H1 (cell line): ENCODE measurements around the gene CRADD. TPM values are rescaled to one million over a fixed set of nuclear protein-coding genes. Genes with fewer than 3 reads are reported as not detected.

ENCODE experiments used
- CTCF ChIA-PET: fragments of 300-600 bp; sonication (Branson Sonifier 250); formaldehyde crosslinking; loops from one replicate; lab custom pipeline; 2021; ENCODE audit not compliant: partially characterized antibody; lab: Charles Lee
- POLR2A ChIA-PET: fragments of 300-600 bp; sonication (Branson Sonifier 250); formaldehyde crosslinking; loops from one replicate; lab custom pipeline; 2021; ENCODE audit warnings: inconsistent platforms; ENCODE audit not compliant: partially characterized antibody; lab: Charles Lee
- DNase-seq, 2 experiments: peaks; one replicate each; pipeline versions ENCODE4 v3.0.0 to v3.0.0-alpha.2; 2010 to 2022; ENCODE audit warnings: low spot score in 2 of 2, low read depth in 1 of 2, mixed read lengths in 1 of 2
- FAIRE-seq: peaks from 2 replicates; lab custom pipeline; 2011; peaks lifted over from hg19 to GRCh38; lab: Jason Lieb, UNC
- H2AFZ ChIP-seq: 2 replicates; pipeline ENCODE4 v1.8.1; 2012; ENCODE audit warnings: low read length, inconsistent platforms
- H2AK5ac ChIP-seq: 2 replicates; pipeline ENCODE4 v1.6.1; 2013; ENCODE audit warnings: low read depth, low read length
- H2BK120ac ChIP-seq: replicated peaks from 2 replicates; pipeline ENCODE3; 2013; ENCODE audit warnings: low read depth, low read length, inconsistent platforms
- H2BK12ac ChIP-seq: 2 replicates; pipeline ENCODE4 v1.6.1; 2013; ENCODE audit warnings: low read depth, low read length
- H2BK15ac ChIP-seq: 2 replicates; pipeline ENCODE4 v1.6.1; 2013; ENCODE audit warnings: low read length
- H2BK20ac ChIP-seq: 2 replicates; pipeline ENCODE4 v1.6.1; 2013; ENCODE audit warnings: low read length
- H2BK5ac ChIP-seq: 2 replicates; pipeline ENCODE4 v1.6.1; 2013; ENCODE audit warnings: low read depth, low read length
- H3K14ac ChIP-seq: 2 replicates; pipeline ENCODE4 v1.6.1; 2013; ENCODE audit warnings: inconsistent platforms; ENCODE audit not compliant: insufficient read length
- H3K18ac ChIP-seq: 2 replicates; pipeline ENCODE4 v1.6.1; 2013; ENCODE audit warnings: low read length; ENCODE audit errors: extremely low read depth
- H3K23ac ChIP-seq: 2 replicates; pipeline ENCODE4 v1.6.1; 2013; ENCODE audit warnings: inconsistent platforms; ENCODE audit not compliant: insufficient read length
- H3K23me2 ChIP-seq: 2 replicates; pipeline ENCODE4 v1.6.1; 2013; ENCODE audit warnings: low read depth, low read length
- H3K27ac ChIP-seq: 2 replicates; pipeline ENCODE4 v1.6.1; 2011; ENCODE audit warnings: low read depth, low read length, inconsistent platforms
- H3K27me3 ChIP-seq, 4 experiments: replicated peaks in 1 of 4; 1 replicate in 1 of 4; 2 replicates in 3 of 4; pipeline versions ENCODE4 v1.6.1 to v1.8.1; 2011 to 2013; ENCODE audit warnings: low read length in 3 of 4, mild to moderate bottlenecking in 3 of 4, inconsistent platforms in 2 of 4, mixed read lengths in 2 of 4, moderate library complexity in 1 of 4; ENCODE audit not compliant: control insufficient read depth in 3 of 4, insufficient read depth in 3 of 4; ENCODE audit errors: extremely low read depth in 1 of 4
- H3K36me3 ChIP-seq, 4 experiments: 2 replicates each; pipeline versions ENCODE4 v1.6.1 to v1.8.1; 2011 to 2013; ENCODE audit warnings: mild to moderate bottlenecking in 4 of 4, low read length in 3 of 4, moderate library complexity in 2 of 4, control low read depth in 1 of 4, inconsistent platforms in 1 of 4; ENCODE audit not compliant: insufficient read depth in 4 of 4, control insufficient read depth in 2 of 4
- H3K4ac ChIP-seq: replicated peaks from 2 replicates; pipeline ENCODE3; 2013; ENCODE audit warnings: low read length, low read depth, mixed read lengths, inconsistent platforms; ENCODE audit not compliant: insufficient read length
- H3K4me1 ChIP-seq, 4 experiments: replicated peaks in 1 of 4; 1 replicate in 1 of 4; 2 replicates in 3 of 4; pipeline versions ENCODE4 v1.6.1 to v1.8.1; 2011 to 2013; ENCODE audit warnings: low read length in 3 of 4, inconsistent platforms in 2 of 4, mixed read lengths in 1 of 4; ENCODE audit not compliant: insufficient read depth in 4 of 4, control insufficient read depth in 3 of 4
- H3K4me2 ChIP-seq, 2 experiments: 2 replicates each; pipeline versions ENCODE4 v1.6.1 to v1.8.1; 2011 to 2013; ENCODE audit warnings: low read depth in 2 of 2, low read length in 2 of 2, control low read depth in 1 of 2, inconsistent platforms in 1 of 2, mild to moderate bottlenecking in 1 of 2; ENCODE audit not compliant: insufficient read depth in 1 of 2
- H3K4me3 ChIP-seq, 4 experiments: fragments of 200-600, 300-600 bp in 1 of 4; sonication (generic), shearing (Covaris generic), sonication (Bioruptor Twin) in 1 of 4; 2 replicates each; pipeline versions ENCODE4 v1.5.1 to v1.8.1; 2011 to 2016; ENCODE audit warnings: low read length in 4 of 4, low read depth in 3 of 4, control low read depth in 2 of 4, inconsistent platforms in 2 of 4, mild to moderate bottlenecking in 2 of 4, mixed read lengths in 1 of 4, moderate library complexity in 1 of 4; ENCODE audit not compliant: insufficient read depth in 2 of 4; ENCODE audit errors: extremely low read depth in 1 of 4
- H3K56ac ChIP-seq: replicated peaks from 2 replicates; pipeline ENCODE3; 2013; ENCODE audit warnings: low read depth, mild to moderate bottlenecking, mixed read lengths, low read length, inconsistent platforms; ENCODE audit not compliant: insufficient read length
- H3K79me1 ChIP-seq: 2 replicates; pipeline ENCODE4 v1.6.1; 2013; ENCODE audit warnings: low read depth, low read length, control low read depth
- H3K79me2 ChIP-seq, 2 experiments: 2 replicates each; pipeline versions ENCODE4 v1.6.1 to v1.8.1; 2012 to 2013; ENCODE audit warnings: low read length in 2 of 2, mild to moderate bottlenecking in 2 of 2, inconsistent platforms in 1 of 2; ENCODE audit not compliant: insufficient read depth in 2 of 2, control insufficient read depth in 1 of 2
- H3K9ac ChIP-seq, 4 experiments: replicated peaks in 1 of 4; 1 replicate in 1 of 4; 2 replicates in 3 of 4; pipeline versions ENCODE4 v1.6.1 to v1.8.1; 2011 to 2013; ENCODE audit warnings: low read depth in 3 of 4, low read length in 3 of 4, control low read depth in 2 of 4, mild to moderate bottlenecking in 2 of 4, moderate library complexity in 2 of 4, inconsistent platforms in 1 of 4; ENCODE audit errors: extremely low read depth in 1 of 4
- H3K9me3 ChIP-seq, 2 experiments: 2 replicates each; pipeline versions ENCODE4 v1.6.1 to v1.8.1; 2012 to 2013; ENCODE audit warnings: mild to moderate bottlenecking in 2 of 2, moderate library complexity in 2 of 2, control low read depth in 1 of 2, inconsistent platforms in 1 of 2, low read depth in 1 of 2, low read length in 1 of 2, mixed read lengths in 1 of 2; ENCODE audit not compliant: insufficient read depth in 2 of 2
- H4K20me1 ChIP-seq, 2 experiments: replicated peaks in 1 of 2; 2 replicates each; pipeline versions ENCODE3 to v1.8.1; 2011 to 2013; ENCODE audit warnings: inconsistent platforms in 2 of 2, low read length in 2 of 2, mild to moderate bottlenecking in 1 of 2; ENCODE audit not compliant: insufficient read depth in 2 of 2, control insufficient read depth in 1 of 2
- H4K5ac ChIP-seq: 2 replicates; pipeline ENCODE4 v1.6.1; 2013; ENCODE audit warnings: low read length, low read depth, mixed read lengths, inconsistent platforms; ENCODE audit not compliant: insufficient read length
- H4K8ac ChIP-seq: 2 replicates; pipeline ENCODE4 v1.8.0; 2013; ENCODE audit warnings: mild to moderate bottlenecking, moderate library complexity, low read length, inconsistent platforms; ENCODE audit not compliant: insufficient read depth; ENCODE audit errors: extremely low read depth
- H4K91ac ChIP-seq: replicated peaks from 2 replicates; pipeline ENCODE3; 2013; ENCODE audit warnings: low read length, mixed read lengths, inconsistent platforms; ENCODE audit not compliant: insufficient read length
- BRCA1 ChIP-seq: IDR thresholded peaks from 2 replicates; pipeline ENCODE4 v1.6.1; 2012; ENCODE audit warnings: low read depth, low read length, improper control_type of control experiment
- CBX8 ChIP-seq: fragments of 300-800, 300-1000 bp; sonication (generic); IDR thresholded peaks from 2 replicates; pipeline ENCODE4 v1.7.1; 2016; ENCODE audit warnings: low read depth, low read length, borderline replicate concordance
- CEBPB ChIP-seq: IDR thresholded peaks from 2 replicates; pipeline ENCODE4 v1.6.1; 2012; ENCODE audit warnings: low read depth, low read length
- CHD1 ChIP-seq: IDR thresholded peaks from 2 replicates; pipeline ENCODE4 v1.6.1; 2012; ENCODE audit warnings: low read depth, low read length, improper control_type of control experiment
- EZH2 ChIP-seq: fragments of 200-600 bp; sonication (generic); IDR thresholded peaks from 2 replicates; pipeline ENCODE4 v1.7.1; 2012; ENCODE audit warnings: low read depth, mild to moderate bottlenecking, moderate library complexity, low read length, inconsistent platforms; ENCODE audit not compliant: severe bottlenecking
- RBBP5 ChIP-seq: IDR thresholded peaks from 2 replicates; pipeline ENCODE4 v1.7.1; 2012; ENCODE audit warnings: low read depth, mild to moderate bottlenecking, inconsistent platforms, low read length, moderate library complexity, borderline replicate concordance
- RNF2 ChIP-seq: fragments of 200-900, 300-1000 bp; sonication (generic); IDR thresholded peaks from 2 replicates; pipeline ENCODE4 v1.7.1; 2016; ENCODE audit warnings: borderline replicate concordance, low read depth, mild to moderate bottlenecking, antibody characterized with exemption, low read length; ENCODE audit not compliant: poor library complexity, severe bottlenecking; ENCODE audit errors: missing control alignments
- SP4 ChIP-seq: IDR thresholded peaks from 2 replicates; pipeline ENCODE4 v1.6.1; 2012; ENCODE audit warnings: low read length, inconsistent platforms
- SRF ChIP-seq: IDR thresholded peaks from 2 replicates; pipeline ENCODE4 v1.6.1; 2011; ENCODE audit warnings: mild to moderate bottlenecking, low read depth, low read length, moderate library complexity
- TAF1 ChIP-seq: IDR thresholded peaks from 2 replicates; pipeline ENCODE4 v1.6.1; 2011; ENCODE audit warnings: mild to moderate bottlenecking, low read depth, low read length
- polyA plus RNA-seq, 7 experiments: library from polyadenylated mRNA; depleted of rRNA in 3 of 7; stranded (reverse) in 5 of 7; unstranded in 2 of 7; fragments of >200 nt in 5 of 7; fragments of 200-250 nt in 2 of 7; gene quantifications; 1 replicate in 5 of 7; 2 replicates in 1 of 7; 4 replicates in 1 of 7; pipeline versions ENCODE4 v1.2.1 to v1.2.3, GENCODE V29; 2011 to 2013; ENCODE audit warnings: missing spikeins in 2 of 7, mixed read lengths in 2 of 7
- total RNA-seq: library from RNA; stranded (reverse); fragmentation: NEBNext Ultra II Directional; extraction: Animal tissue kit (Norgen Biotek cat#: 25700); gene quantifications from 2 replicates; pipeline ENCODE4 v1.2.1, GENCODE V29; 2021
- TF ChIP-seq, protein P1 (sequence below): IDR thresholded peaks from 2 replicates; pipeline ENCODE4 v1.6.1; 2012; ENCODE audit warnings: low read length, inconsistent platforms

The CRADD gene
- total and polyA plus RNA-seq, 2 of the 8 experiments (the other 6 are each of a cell fraction or from before 2014, with no cell fraction given) = 8.1 to 15.4 TPM

DNA sequence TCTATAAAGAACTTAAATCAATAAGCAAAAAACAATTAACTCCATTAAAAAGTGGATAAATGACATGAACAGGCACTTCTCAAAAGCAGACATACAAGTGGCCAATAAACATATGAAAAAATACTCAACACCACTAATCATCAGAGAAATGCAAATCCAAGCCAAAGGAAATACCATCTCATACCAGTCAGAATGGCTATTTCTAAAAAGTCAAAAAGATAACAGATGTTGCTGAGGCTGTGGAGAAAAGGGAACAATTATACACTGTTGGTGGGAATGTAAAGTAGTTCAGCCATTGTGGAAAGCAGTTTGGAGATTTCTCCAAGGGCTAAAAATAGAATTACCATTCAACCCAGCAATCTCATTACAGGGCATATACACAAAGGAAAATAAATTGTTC lies 236.7 kb downstream of the CRADD start:
- Histone ChIP-seq H4K91ac (no peak overlapping the region), H2AK5ac (no peak overlapping the region), H2BK5ac (no peak overlapping the region), H2AFZ (no peak overlapping the region), H2BK20ac (no peak overlapping the region), H2BK120ac (no peak overlapping the region), H3K18ac (no peak overlapping the region), H3K23me2 (no peaks in the 10 kb centered on the region; the same call in 1 of the 2 replicates), H3K4ac (no peak overlapping the region), H4K5ac (no peak overlapping the region), H3K4me1 (no peaks in the 10 kb centered on the region), H2BK15ac (no peak overlapping the region), H4K8ac (no peak overlapping the region), H2BK12ac (no peak overlapping the region), H3K79me1 (no peaks in the 10 kb centered on the region), H3K27ac (no peak overlapping the region), H3K36me3 (no peaks in the 10 kb centered on the region), H3K4me3 (no peak overlapping the region), H3K14ac (no peak overlapping the region), H4K20me1 (no peaks in the 10 kb centered on the region), H3K4me2 (no peak overlapping the region), H3K27me3 (no peaks in the 10 kb centered on the region), H3K56ac (no peak overlapping the region), H3K23ac (no peak overlapping the region), H3K9ac (no peak overlapping the region), H3K9me3 (no peaks in the 10 kb centered on the region), H3K79me2 (no peaks in the 10 kb centered on the region)
- CTCF ChIA-PET = interaction anchor here (1.3 kb wide), 1 partner anchor 188 kb away, joined by 3 read pairs; no protein-coding TSS in a partner anchor
- no peak for FAIRE-seq
- TF ChIP-seq CHD1 = no peak
- TF ChIP-seq TAF1 = no peak
- TF ChIP-seq BRCA1 = no peak
- TF ChIP-seq SP4 = no peak
- no peak for TF ChIP-seq CBX8
- no peak for TF ChIP-seq CEBPB
- TF ChIP-seq SRF = no peak
- no peak for TF ChIP-seq EZH2
- TF ChIP-seq RBBP5 = no peak
- TF ChIP-seq RNF2 = no peak
- TF ChIP-seq, protein P1, sequence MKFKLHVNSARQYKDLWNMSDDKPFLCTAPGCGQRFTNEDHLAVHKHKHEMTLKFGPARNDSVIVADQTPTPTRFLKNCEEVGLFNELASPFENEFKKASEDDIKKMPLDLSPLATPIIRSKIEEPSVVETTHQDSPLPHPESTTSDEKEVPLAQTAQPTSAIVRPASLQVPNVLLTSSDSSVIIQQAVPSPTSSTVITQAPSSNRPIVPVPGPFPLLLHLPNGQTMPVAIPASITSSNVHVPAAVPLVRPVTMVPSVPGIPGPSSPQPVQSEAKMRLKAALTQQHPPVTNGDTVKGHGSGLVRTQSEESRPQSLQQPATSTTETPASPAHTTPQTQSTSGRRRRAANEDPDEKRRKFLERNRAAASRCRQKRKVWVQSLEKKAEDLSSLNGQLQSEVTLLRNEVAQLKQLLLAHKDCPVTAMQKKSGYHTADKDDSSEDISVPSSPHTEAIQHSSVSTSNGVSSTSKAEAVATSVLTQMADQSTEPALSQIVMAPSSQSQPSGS = no peak
- DNase-seq = no peak
- POLR2A ChIA-PET = no interaction called here
